ENCODE results near the gene CYP26B1. TPM values are rescaled to one million over a fixed set of nuclear protein-coding genes. Genes with fewer than 3 reads are reported as not detected.

CYP26B1 gene
- total RNA-seq, 1 donor from 2014 or later: 1,322 TPM

GRCh38 chr2:72126186-72127100 is 21.2 kb downstream of the CYP26B1 start:
- Mint-ChIP-seq H3K4me1 (peaks cover 27% of the 10 kb centered on the region), H3K27ac (peak overlapping the region; percentile 89), H3K27me3 (ENCODE audit: low read depth) (no peaks in the 10 kb centered on the region), H3K9me3 (peaks cover 14% of the 10 kb centered on the region), H3K4me3 (no peak overlapping the region), H3K36me3 (peaks cover 23% of the 10 kb centered on the region)
- TF ChIP-seq, protein P1, sequence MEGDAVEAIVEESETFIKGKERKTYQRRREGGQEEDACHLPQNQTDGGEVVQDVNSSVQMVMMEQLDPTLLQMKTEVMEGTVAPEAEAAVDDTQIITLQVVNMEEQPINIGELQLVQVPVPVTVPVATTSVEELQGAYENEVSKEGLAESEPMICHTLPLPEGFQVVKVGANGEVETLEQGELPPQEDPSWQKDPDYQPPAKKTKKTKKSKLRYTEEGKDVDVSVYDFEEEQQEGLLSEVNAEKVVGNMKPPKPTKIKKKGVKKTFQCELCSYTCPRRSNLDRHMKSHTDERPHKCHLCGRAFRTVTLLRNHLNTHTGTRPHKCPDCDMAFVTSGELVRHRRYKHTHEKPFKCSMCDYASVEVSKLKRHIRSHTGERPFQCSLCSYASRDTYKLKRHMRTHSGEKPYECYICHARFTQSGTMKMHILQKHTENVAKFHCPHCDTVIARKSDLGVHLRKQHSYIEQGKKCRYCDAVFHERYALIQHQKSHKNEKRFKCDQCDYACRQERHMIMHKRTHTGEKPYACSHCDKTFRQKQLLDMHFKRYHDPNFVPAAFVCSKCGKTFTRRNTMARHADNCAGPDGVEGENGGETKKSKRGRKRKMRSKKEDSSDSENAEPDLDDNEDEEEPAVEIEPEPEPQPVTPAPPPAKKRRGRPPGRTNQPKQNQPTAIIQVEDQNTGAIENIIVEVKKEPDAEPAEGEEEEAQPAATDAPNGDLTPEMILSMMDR (IDR thresholded peaks at IDR 0.05; ENCODE audit: unreplicated experiment): no peak
- DNase-seq (ENCODE audit: low spot score in 2 of 2, unreplicated experiment in 2 of 2): no peak

GRCh38 chr2:72124376-72124775 is 23.3 kb downstream of the CYP26B1 start:
- Mint-ChIP-seq H3K4me3 (no peak overlapping the region), H3K4me1 (peaks cover 8% of the 10 kb centered on the region), H3K27ac (peak overlapping the region; percentile 74), H3K36me3 (peaks cover 11% of the 10 kb centered on the region), H3K9me3 (peaks cover 15% of the 10 kb centered on the region), H3K27me3 (ENCODE audit: low read depth) (no peaks in the 10 kb centered on the region)
- TF ChIP-seq, protein P1 (IDR thresholded peaks at IDR 0.05; ENCODE audit: unreplicated experiment): no peak
- no peak for DNase-seq (ENCODE audit: low spot score in 2 of 2, unreplicated experiment in 2 of 2)

- H3K27ac Mint-ChIP-seq: no peak overlapping the region
- H3K27me3 Mint-ChIP-seq (ENCODE audit: low read depth): no peaks in the 10 kb centered on the region
- peaks cover 4% of the 10 kb centered on the region for H3K4me1 Mint-ChIP-seq
- peaks cover 8% of the 10 kb centered on the region for H3K36me3 Mint-ChIP-seq
- DNase-seq (ENCODE audit: low spot score in 2 of 2, unreplicated experiment in 2 of 2): no peak
- no peak overlapping the region for H3K4me3 Mint-ChIP-seq
- TF ChIP-seq, protein P1 (IDR thresholded peaks at IDR 0.05; ENCODE audit: unreplicated experiment): no peak
- H3K9me3 Mint-ChIP-seq: peaks cover 15% of the 10 kb centered on the region
Observed at GRCh38 chr2:72121153-72121552, 26.5 kb downstream of the CYP26B1 start.

DNA sequence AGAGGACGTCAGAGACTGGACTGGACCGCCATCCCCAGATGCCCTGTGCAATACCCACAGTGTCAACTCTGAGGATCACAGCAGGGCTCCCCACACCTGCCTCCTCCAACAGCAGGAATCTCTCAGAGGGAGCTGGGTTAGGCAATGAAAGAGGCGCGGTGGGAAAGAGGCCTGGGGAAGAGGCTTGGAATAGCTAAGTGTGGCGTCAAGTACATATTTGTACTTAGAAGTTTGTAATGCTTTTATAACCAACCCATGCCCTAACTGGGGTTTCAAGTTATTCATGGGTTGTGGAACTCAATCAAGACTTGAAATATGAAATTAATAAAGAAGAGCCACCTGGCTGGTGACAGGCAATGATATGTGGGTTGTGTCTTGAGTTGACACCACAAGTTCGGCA is 28.7 kb downstream of the CYP26B1 start:
- Mint-ChIP-seq H3K4me1 (peaks cover 24% of the 10 kb centered on the region), H3K36me3 (peaks cover 8% of the 10 kb centered on the region), H3K9me3 (peaks cover 15% of the 10 kb centered on the region), H3K27ac (no peak overlapping the region), H3K4me3 (no peak overlapping the region), H3K27me3 (ENCODE audit: low read depth) (no peaks in the 10 kb centered on the region)
- DNase-seq (ENCODE audit: low spot score in 2 of 2, unreplicated experiment in 2 of 2): no peak
- TF ChIP-seq, protein P1 (IDR thresholded peaks at IDR 0.05; ENCODE audit: unreplicated experiment): no peak

GRCh38 chr2:72118386-72118785 is 29.3 kb downstream of the CYP26B1 start:
- H3K4me3 Mint-ChIP-seq: no peak overlapping the region
- no peaks in the 10 kb centered on the region for H3K27me3 Mint-ChIP-seq (ENCODE audit: low read depth)
- no peak overlapping the region for H3K27ac Mint-ChIP-seq
- TF ChIP-seq, protein P1 (IDR thresholded peaks at IDR 0.05; ENCODE audit: unreplicated experiment): no peak
- peaks cover 24% of the 10 kb centered on the region for H3K4me1 Mint-ChIP-seq
- DNase-seq (ENCODE audit: low spot score in 2 of 2, unreplicated experiment in 2 of 2): no peak
- H3K9me3 Mint-ChIP-seq: peaks cover 15% of the 10 kb centered on the region
- H3K36me3 Mint-ChIP-seq: peaks cover 8% of the 10 kb centered on the region

Measured in mesothelial cell of epicardium (in vitro differentiated cells).